HepG2 (cell line): ENCODE measurements around the gene ITGA6. TPM values are rescaled to one million over a fixed set of nuclear protein-coding genes. Genes with fewer than 3 reads are reported as not detected.
A peak's percentile ranks its signal among the peaks of the same experiment; 100 is the strongest.

Experiments
- ATAC-seq: fragments of 200-7000 bp; cut with Tn5 transposase; 3 replicates; pipeline ENCODE4 v1.9.1; 2020; ENCODE audit warnings: mild to moderate bottlenecking, moderate library complexity
- BruUV-seq: library from RNA; stranded (reverse); fragments of 400-500 nt; replicated peaks from 2 replicates; lab custom pipeline; 2021; lab: Mats Ljungman, UMichigan
- CTCF ChIA-PET: fragments of 300-600 bp; formaldehyde crosslinking; extraction: SDS; loops from one replicate; lab custom pipeline; 2021; ENCODE audit warnings: low total read pairs, inconsistent platforms, low intra/inter-chr PET ratio; lab: Yijun Ruan, JAX
- POLR2A ChIA-PET: fragments of 350-600 bp; sonication (Branson Sonifier 250); formaldehyde crosslinking; loops from one replicate; lab custom pipeline; 2020; ENCODE audit warnings: antibody characterized with exemption, inconsistent platforms; lab: Yijun Ruan, JAX
- DNase-seq: peaks from one replicate; pipeline ENCODE4 v3.0.0-alpha.2; 2015; ENCODE audit warnings: low spot score
- FAIRE-seq: peaks from 3 replicates; lab custom pipeline; 2011; peaks lifted over from hg19 to GRCh38; lab: Jason Lieb, UNC
- H2AFZ ChIP-seq: one replicate; pipeline ENCODE4 v1.6.1; 2011; ENCODE audit warnings: low read length, inconsistent platforms
- H3K27ac ChIP-seq: fragments of 300-600 bp; 3 replicates; pipeline ENCODE4 v1.8.0; 2011; ENCODE audit warnings: mixed run types, mild to moderate bottlenecking, mixed read lengths, low read length, inconsistent platforms; ENCODE audit not compliant: insufficient read depth; ENCODE audit errors: extremely low read length
- H3K27me3 ChIP-seq, 2 experiments: fragments of 200-600 bp in 1 of 2; 2 replicates in 1 of 2; 3 replicates in 1 of 2; pipeline versions ENCODE4 v1.6.0 to v1.8.0; 2011; ENCODE audit warnings: low read length in 2 of 2, mild to moderate bottlenecking in 2 of 2, moderate library complexity in 2 of 2, inconsistent platforms in 1 of 2; ENCODE audit not compliant: insufficient read depth in 2 of 2, control insufficient read depth in 1 of 2
- H3K36me3 ChIP-seq, 2 experiments: fragments of 200-600 bp in 1 of 2; replicated peaks in 1 of 2; 2 replicates in 1 of 2; 3 replicates in 1 of 2; pipeline versions ENCODE4 v1.5.1 to v1.8.0; 2011; ENCODE audit warnings: low read length in 2 of 2, inconsistent platforms in 1 of 2; ENCODE audit not compliant: insufficient read depth in 2 of 2, control insufficient read depth in 1 of 2
- H3K4me1 ChIP-seq: 2 replicates; pipeline ENCODE4 v1.5.1; 2012; ENCODE audit warnings: low read length, inconsistent platforms; ENCODE audit not compliant: insufficient read depth
- H3K4me2 ChIP-seq: 2 replicates; pipeline ENCODE4 v1.6.0; 2011; ENCODE audit warnings: low read depth, low read length, inconsistent platforms
- H3K4me3 ChIP-seq, 3 experiments: fragments of 200-600 bp in 1 of 3; sonication (generic), shearing (Covaris generic) in 1 of 3; replicated peaks in 1 of 3; 2 replicates each; pipeline ENCODE4 v1.5.1; 2011 to 2016; ENCODE audit warnings: low read length in 3 of 3, inconsistent platforms in 2 of 3, low read depth in 2 of 3, mild to moderate bottlenecking in 2 of 3, control low read depth in 1 of 3, mixed read lengths in 1 of 3; ENCODE audit not compliant: insufficient read depth in 1 of 3
- H3K79me2 ChIP-seq: one replicate; pipeline ENCODE4 v1.6.1; 2011; ENCODE audit warnings: low read length, inconsistent platforms; ENCODE audit not compliant: insufficient read depth
- H3K9ac ChIP-seq: 2 replicates; pipeline ENCODE4 v1.6.0; 2011; ENCODE audit warnings: mild to moderate bottlenecking, low read depth, low read length, inconsistent platforms; ENCODE audit not compliant: insufficient read depth
- H3K9me3 ChIP-seq: 2 replicates; pipeline ENCODE4 v1.5.1; 2012; ENCODE audit warnings: mild to moderate bottlenecking, low read length
- H4K20me1 ChIP-seq: 2 replicates; pipeline ENCODE4 v1.6.0; 2011; ENCODE audit warnings: inconsistent platforms, mild to moderate bottlenecking, low read length, moderate library complexity; ENCODE audit not compliant: insufficient read depth
- CEBPB ChIP-seq: IDR thresholded peaks from 2 replicates; pipeline ENCODE4 v1.6.1; 2011; ENCODE audit warnings: low read depth, low read length, improper control_type of control experiment, borderline replicate concordance
- CREB3 ChIP-seq: sonication (generic); formaldehyde crosslinking; IDR thresholded peaks from 2 replicates; pipeline ENCODE4 v1.5.0; 2020; ENCODE audit warnings: missing genetic modification reagents
- HOXA7 ChIP-seq: sonication (generic); formaldehyde crosslinking; IDR thresholded peaks from 2 replicates; pipeline ENCODE4 v1.8.1; 2022; ENCODE audit warnings: mild to moderate bottlenecking, missing genetic modification reagents, moderate library complexity
- KDM6A ChIP-seq: IDR thresholded peaks from 2 replicates; pipeline ENCODE4 v1.6.1; 2016; ENCODE audit warnings: low read depth
- ZNF496 ChIP-seq: sonication (generic); formaldehyde crosslinking; IDR thresholded peaks from 2 replicates; pipeline ENCODE4 v1.8.1; 2023; ENCODE audit warnings: mild to moderate bottlenecking, moderate library complexity, missing genetic modification reagents; ENCODE audit not compliant: insufficient replicate concordance
- ZNF850 ChIP-seq: sonication (generic); formaldehyde crosslinking; conservative IDR thresholded peaks from 2 replicates; pipeline ENCODE4 v1.9.0; 2021; ENCODE audit warnings: mild to moderate bottlenecking, missing genetic modification reagents
- WGBS: methylation state at CpG from one replicate; pipeline ENCODE4 v1.1.6; 2017; ENCODE audit warnings: low lambda C conversion rate; 5-methylcytosine and 5-hydroxymethylcytosine counted together
- in situ Hi-C: cut with HindIII; loops from 2 replicates; pipeline ENCODE4 v1.10.0; 2017; ENCODE audit warnings: low pct_unique_long_range_greater_than_20kb; ENCODE audit not compliant: extremely low pct_ligation_motif_present
- intact Hi-C: fragments of 100-400 bp; cut with micrococcal nuclease; formaldehyde crosslinking; loops from one replicate; pipeline ENCODE4 v1.10.0; 2022; ENCODE audit not compliant: unreplicated experiment
- polyA plus RNA-seq, 8 experiments: library from polyadenylated mRNA; depleted of rRNA in 3 of 8; stranded (reverse) in 7 of 8; unstranded in 1 of 8; fragments of >200 nt; fragmentation: Illumina TruSeq in 4 of 8; extraction: Trizol in 4 of 8; gene quantifications; 2 replicates each; pipeline versions ENCODE4 v1.2.1 to v1.2.3, GENCODE V29; 2011 to 2016; ENCODE audit warnings: low read depth in 4 of 8, missing spikeins in 1 of 8, mixed read lengths in 1 of 8; ENCODE audit not compliant: insufficient read depth in 1 of 8
- total RNA-seq, 5 experiments: library from RNA; depleted of rRNA; stranded (reverse); fragments of >200 nt; fragmentation: Illumina TruSeq; extraction: Trizol; gene quantifications; 2 replicates each; pipeline ENCODE4 v1.2.3, GENCODE V29; 2016; ENCODE audit warnings: low read depth in 1 of 5
- TF ChIP-seq, protein P1 (sequence below): sonication (generic); formaldehyde crosslinking; IDR thresholded peaks from 2 replicates; pipeline ENCODE4 v1.4.0; 2020; ENCODE audit warnings: missing genetic modification reagents, mild to moderate bottlenecking, borderline replicate concordance

The ITGA6 gene
- total and polyA plus RNA-seq, 2 of the 13 experiments (the other 11 are each of a cell fraction or from before 2014, with no cell fraction given): 24.0 to 92.5 TPM

- no peak for TF ChIP-seq ZNF496 (CRISPR knock-in tag)
- no peak for TF ChIP-seq HOXA7 (CRISPR knock-in tag)
- TF ChIP-seq KDM6A (CRISPR knock-in tag): no peak
- TF ChIP-seq ZNF850 (CRISPR knock-in tag): no peak
- TF ChIP-seq, all 625 proteins: peak for 0
Measured at GRCh38 chr2:172458561-172459124, 31.3 kb downstream of the ITGA6 start (continued).

DNA sequence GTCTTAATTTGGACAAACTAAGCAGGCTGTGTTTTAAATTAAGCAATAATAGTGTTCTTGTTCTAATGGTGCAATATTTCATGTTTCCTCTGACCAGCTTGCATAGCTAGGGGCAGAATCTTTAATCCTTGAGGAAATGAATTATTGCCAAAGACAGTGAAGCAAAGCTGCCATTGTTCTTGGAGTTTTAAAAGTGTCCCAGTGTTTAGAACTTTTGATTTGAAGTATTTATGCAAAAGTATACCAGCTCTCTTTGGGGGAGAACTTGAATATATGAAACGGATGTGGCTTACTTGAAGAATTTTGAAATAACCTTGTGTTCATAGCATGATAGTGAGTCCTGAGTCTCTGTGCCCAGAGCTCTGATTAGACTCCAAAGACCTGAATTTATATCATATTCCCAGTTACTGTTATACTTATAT is 33.4 kb downstream of the ITGA6 start:
- intact Hi-C loops: loop anchor here (2.0 to 10.0 kb wide), 4 partner anchors 18 to 886 kb away; no protein-coding TSS in a partner anchor

More for the DNA sequence above, 33.4 kb downstream of the ITGA6 start:
- peaks cover 54% of the 10 kb centered on the region for H3K4me1 ChIP-seq
- in situ Hi-C loops: loop anchor here (5.0 kb wide), 2 partner anchors 33 to 288 kb away; partner anchors contain the start of gene ITGA6
- no TSS peak for BruUV-seq
- no peak overlapping the region for H3K27ac ChIP-seq
- H3K4me3 ChIP-seq: no peak overlapping the region
- CTCF ChIA-PET: interaction anchor here (2.2 to 7.0 kb wide), 2 partner anchors 33 to 288 kb away, joined by 17 to 79 read pairs; partner anchors contain the start of gene ITGA6
- H3K9me3 ChIP-seq: no peaks in the 10 kb centered on the region
- H3K9ac ChIP-seq: no peak overlapping the region
- H3K27me3 ChIP-seq: no peaks in the 10 kb centered on the region
- TF ChIP-seq CREB3 (CRISPR knock-in tag) (no peak), CEBPB (peak; percentile 36; the same call in 1 of the 2 replicates)
- TF ChIP-seq, protein P1, sequence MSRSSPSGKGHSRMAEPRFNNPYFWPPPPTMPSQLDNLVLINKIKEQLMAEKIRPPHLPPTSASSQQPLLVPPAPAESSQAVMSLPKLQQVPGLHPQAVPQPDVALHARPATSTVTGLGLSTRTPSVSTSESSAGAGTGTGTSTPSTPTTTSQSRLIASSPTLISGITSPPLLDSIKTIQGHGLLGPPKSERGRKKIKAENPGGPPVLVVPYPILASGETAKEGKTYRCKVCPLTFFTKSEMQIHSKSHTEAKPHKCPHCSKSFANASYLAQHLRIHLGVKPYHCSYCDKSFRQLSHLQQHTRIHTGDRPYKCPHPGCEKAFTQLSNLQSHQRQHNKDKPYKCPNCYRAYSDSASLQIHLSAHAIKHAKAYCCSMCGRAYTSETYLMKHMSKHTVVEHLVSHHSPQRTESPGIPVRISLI (CRISPR knock-in tag): no peak
- WGBS: 86% methylated on average over 1 of the region's 1 CpG
- DNase-seq (no peak), ATAC-seq (no peak), FAIRE-seq (no peak)
- no peak overlapping the region for H3K4me2 ChIP-seq
- peaks cover 9% of the 10 kb centered on the region for H3K79me2 ChIP-seq
- no peaks in the 10 kb centered on the region for H3K36me3 ChIP-seq
- POLR2A ChIA-PET: interaction anchor here (1.0 to 3.4 kb wide), 5 partner anchors 20 to 288 kb away, joined by 4 to 28 read pairs (median 6); partner anchors contain the start of gene ITGA6
- no peak overlapping the region for H2AFZ ChIP-seq
- peaks cover 13% of the 10 kb centered on the region; the same call in 1 of the 2 replicates for H4K20me1 ChIP-seq
